Karpas-422 (cell line): ENCODE results near the gene HRH4. TPM values are rescaled to one million over a fixed set of nuclear protein-coding genes. Genes with fewer than 3 reads are reported as not detected.

Source experiments
- DNase-seq: peaks from one replicate; pipeline ENCODE4 v3.0.0-alpha.2; 2015
- H2AFZ ChIP-seq: fragments of 200-600 bp; sonication (generic); 2 replicates; pipeline ENCODE4 v1.6.1; 2014; ENCODE audit warnings: antibody characterized with exemption, low read length, mixed read lengths
- H3K27ac ChIP-seq: fragments of 200-600 bp; sonication (generic); 2 replicates; pipeline ENCODE4 v1.5.1; 2014; ENCODE audit warnings: mild to moderate bottlenecking, low read length, moderate library complexity
- H3K27me3 ChIP-seq: fragments of 200-600 bp; sonication (generic); 2 replicates; pipeline ENCODE4 v1.6.1; 2014; ENCODE audit warnings: low read length, mixed read lengths
- H3K36me3 ChIP-seq: fragments of 200-600 bp; sonication (generic); 2 replicates; pipeline ENCODE4 v1.6.1; 2014; ENCODE audit warnings: low read length, mixed read lengths; ENCODE audit not compliant: insufficient read depth
- H3K4me1 ChIP-seq: fragments of 200-600 bp; sonication (generic); 2 replicates; pipeline ENCODE4 v1.6.1; 2014; ENCODE audit warnings: mild to moderate bottlenecking, low read length, mixed read lengths
- H3K4me2 ChIP-seq: fragments of 200-600 bp; sonication (generic); 2 replicates; pipeline ENCODE4 v1.6.1; 2014; ENCODE audit warnings: low read length, low read depth, mild to moderate bottlenecking; ENCODE audit not compliant: poor library complexity, severe bottlenecking
- H3K4me3 ChIP-seq: fragments of 200-600 bp; sonication (generic); 2 replicates; pipeline ENCODE4 v1.5.1; 2014; ENCODE audit warnings: mild to moderate bottlenecking, antibody characterized with exemption, low read length, mixed read lengths
- H3K79me2 ChIP-seq: fragments of 200-600 bp; sonication (generic); 2 replicates; pipeline ENCODE4 v1.6.1; 2014; ENCODE audit warnings: mild to moderate bottlenecking, low read length, mixed read lengths
- H3K9ac ChIP-seq: fragments of 200-600 bp; sonication (generic); 2 replicates; pipeline ENCODE4 v1.6.0; 2014; ENCODE audit warnings: low read length
- H3K9me2 ChIP-seq: fragments of 200-600 bp; sonication (generic), shearing (Covaris generic); replicated peaks from 2 replicates; pipeline ENCODE4 v1.6.0; 2014; ENCODE audit warnings: mild to moderate bottlenecking, low read length, moderate library complexity; ENCODE audit not compliant: insufficient read depth
- H3K9me3 ChIP-seq: fragments of 300-700, 200-600 bp; sonication (generic); 2 replicates; pipeline ENCODE4 v1.6.1; 2014; ENCODE audit warnings: low read length, mixed read lengths
- H4K20me1 ChIP-seq: fragments of 200-600 bp; sonication (generic); 2 replicates; pipeline ENCODE4 v1.6.1; 2014; ENCODE audit warnings: mild to moderate bottlenecking, antibody characterized with exemption, low read length, low read depth; ENCODE audit not compliant: insufficient read depth
- small RNA-seq: library from RNA; depleted of rRNA; stranded (forward); fragments of <200 nt; gene quantifications from one replicate; pipeline ENCODE3, GENCODE V24; 2014
- total RNA-seq: library from RNA; depleted of rRNA; stranded (reverse); fragments of >200 nt; shearing (Covaris generic); gene quantifications from 2 replicates; pipeline ENCODE4 v1.2.3, GENCODE V29; 2014; ENCODE audit warnings: low replicate concordance; rRNA removed

HRH4 gene
- total RNA-seq, 1 experiment from 2014 or later, result 0.15 TPM

- no peaks in the 10 kb centered on the region for H3K27me3 ChIP-seq
- no peaks in the 10 kb centered on the region for H3K9me3 ChIP-seq
- H4K20me1 ChIP-seq, result no peaks in the 10 kb centered on the region
- no peak overlapping the region for H3K27ac ChIP-seq
- no peak overlapping the region for H3K4me2 ChIP-seq
- no peak for DNase-seq
- H2AFZ ChIP-seq, result no peak overlapping the region
- no peaks in the 10 kb centered on the region for H3K9me2 ChIP-seq
- no peaks in the 10 kb centered on the region for H3K4me1 ChIP-seq
- no peak overlapping the region for H3K4me3 ChIP-seq
- no peaks in the 10 kb centered on the region for H3K36me3 ChIP-seq
- H3K79me2 ChIP-seq, result no peaks in the 10 kb centered on the region
- H3K9ac ChIP-seq, result no peak overlapping the region
These were observed 58.2 kb downstream of the HRH4 start for GRCh38 chr18:24518596-24518995.

Small RNA genes within 50 kb of the gene (small RNA-seq; reads per million reads assigned to genes)
- gene RF00019, result not detected

Other genes with a start within 250 kb of the HRH4 start
- 1.1 TPM in 1 of 2 replicates, not detected in the other for gene OSBPL1A, start 62.8 kb upstream of the HRH4 start, total RNA-seq
- 31.9 and 48.8 TPM in 2 replicates for gene IMPACT, start 34.0 kb upstream of the HRH4 start, total RNA-seq